Dendritic cell treated with granulocyte-macrophage colony-stimulating factor and Interleukin-4, amounts not matched to agents 40 ng/mL and 50 ng/mL, for 4 days (primary cell): ENCODE data around the gene GABRB2.
"Not testable (repeated sequence)": the region's sequence is repeated elsewhere in the genome, so short reads cannot be mapped to it uniquely, and the experiment has no call there.

ENCODE experiments used
- H3K27ac Mint-ChIP-seq: one replicate; pipeline ENCODE4 v1.8.0; 2022; ENCODE audit warnings: mild to moderate bottlenecking, mixed read lengths
- H3K27me3 Mint-ChIP-seq: one replicate; pipeline ENCODE4 v1.8.0; 2022; ENCODE audit warnings: mild to moderate bottlenecking, mixed read lengths
- H3K36me3 Mint-ChIP-seq: one replicate; pipeline ENCODE4 v1.8.0; 2022; ENCODE audit warnings: low read depth, mixed read lengths
- H3K4me1 Mint-ChIP-seq: one replicate; pipeline ENCODE4 v1.8.0; 2022; ENCODE audit warnings: low read depth, mixed read lengths
- H3K4me3 Mint-ChIP-seq: one replicate; pipeline ENCODE4 v1.8.0; 2022; ENCODE audit warnings: mild to moderate bottlenecking, moderate library complexity, mixed read lengths
- H3K9me3 Mint-ChIP-seq: one replicate; pipeline ENCODE4 v1.8.0; 2022; ENCODE audit warnings: mixed read lengths
- intact Hi-C: fragments of 100-400 bp; cut with micrococcal nuclease; formaldehyde crosslinking; loops from one replicate; pipeline ENCODE4 v1.15.0; 2022

GABRB2 gene

DNA sequence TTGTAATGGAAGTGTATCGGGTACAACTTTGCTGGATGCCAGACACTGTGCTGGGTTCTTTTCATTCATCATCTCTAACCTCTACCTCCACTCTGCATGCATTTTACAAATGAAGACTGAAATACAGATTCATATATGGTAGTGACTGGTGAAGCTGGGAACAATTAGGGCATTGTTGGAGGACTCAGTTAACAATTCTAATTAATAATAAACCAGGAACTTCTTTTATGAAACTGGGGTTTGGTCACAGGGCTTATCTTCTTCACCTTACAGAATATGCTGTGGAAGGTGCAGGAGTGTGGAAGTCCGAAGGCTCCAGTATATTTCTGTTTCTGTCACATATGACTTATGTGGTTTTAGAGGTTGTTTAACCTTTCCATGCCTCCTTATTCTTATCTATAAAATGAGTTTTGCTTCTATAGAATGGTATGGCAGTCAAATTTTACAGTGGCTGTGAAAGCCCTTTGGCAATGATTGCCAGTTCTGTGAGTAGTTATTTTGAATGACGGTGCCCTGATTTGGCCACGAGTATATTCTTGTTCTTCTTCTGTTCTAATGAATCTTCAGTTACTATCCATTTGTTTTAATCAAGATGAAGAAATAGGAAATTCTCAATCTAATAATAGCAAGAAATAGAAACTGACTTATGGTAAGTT lies 284.7 kb downstream of the GABRB2 start:
- H3K9me3 Mint-ChIP-seq, result no peaks in the 10 kb centered on the region
- no peaks in the 10 kb centered on the region for H3K4me1 Mint-ChIP-seq
- no peak overlapping the region for H3K4me3 Mint-ChIP-seq
- intact Hi-C loops, result no loop called here
- no peaks in the 10 kb centered on the region for H3K27me3 Mint-ChIP-seq
- no peak overlapping the region for H3K27ac Mint-ChIP-seq
- no peaks in the 10 kb centered on the region for H3K36me3 Mint-ChIP-seq

DNA sequence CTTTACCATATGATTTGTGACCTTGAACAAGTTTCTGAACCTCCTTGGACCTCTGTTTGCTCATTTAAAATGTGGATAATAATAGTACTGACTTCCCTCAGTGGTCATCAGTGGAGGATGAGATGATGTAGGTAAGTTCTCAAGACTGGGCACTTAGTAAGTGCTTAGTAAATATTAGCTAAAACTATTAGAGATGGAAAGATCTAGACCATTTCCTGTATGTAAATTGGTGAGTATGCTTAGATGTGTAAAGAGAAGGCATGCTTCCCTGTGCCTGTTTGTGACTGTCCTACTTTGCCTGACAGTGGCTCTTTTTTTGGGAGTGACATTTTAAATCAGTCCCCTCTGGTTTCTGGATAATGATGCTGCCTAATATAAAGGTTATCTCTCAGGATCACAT lies 288.1 kb downstream of the GABRB2 start:
- H3K4me1 Mint-ChIP-seq, result no peaks in the 10 kb centered on the region
- no peaks in the 10 kb centered on the region for H3K36me3 Mint-ChIP-seq
- no peaks in the 10 kb centered on the region for H3K27me3 Mint-ChIP-seq
- no peak overlapping the region for H3K27ac Mint-ChIP-seq
- no peaks in the 10 kb centered on the region for H3K9me3 Mint-ChIP-seq
- intact Hi-C loops, result no loop called here
- H3K4me3 Mint-ChIP-seq, result no peak overlapping the region

DNA sequence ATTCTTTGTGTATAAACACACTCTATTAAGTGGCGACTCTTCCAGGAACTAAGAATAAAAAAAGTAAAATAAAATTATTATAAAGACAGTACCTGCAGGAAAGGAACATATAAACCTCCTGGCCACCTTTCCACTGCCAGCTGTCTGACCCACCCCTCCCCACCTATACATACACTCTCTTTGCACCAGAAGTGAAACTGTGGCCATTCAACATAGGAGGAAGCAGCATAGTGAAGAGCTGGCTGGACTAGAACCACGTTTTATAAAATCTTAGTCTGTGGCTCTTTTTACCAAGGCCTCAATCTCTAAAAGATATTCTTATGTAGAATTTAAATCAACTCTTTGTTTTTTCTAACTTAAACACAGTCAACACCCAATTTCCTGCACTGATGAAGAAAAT lies 289.6 kb downstream of the GABRB2 start:
- H3K9me3 Mint-ChIP-seq, result no peaks in the 10 kb centered on the region
- H3K27ac Mint-ChIP-seq, result no peak overlapping the region
- no peak overlapping the region for H3K4me3 Mint-ChIP-seq
- intact Hi-C loops, result no loop called here
- no peaks in the 10 kb centered on the region for H3K4me1 Mint-ChIP-seq
- H3K36me3 Mint-ChIP-seq, result no peaks in the 10 kb centered on the region
- no peaks in the 10 kb centered on the region for H3K27me3 Mint-ChIP-seq

DNA sequence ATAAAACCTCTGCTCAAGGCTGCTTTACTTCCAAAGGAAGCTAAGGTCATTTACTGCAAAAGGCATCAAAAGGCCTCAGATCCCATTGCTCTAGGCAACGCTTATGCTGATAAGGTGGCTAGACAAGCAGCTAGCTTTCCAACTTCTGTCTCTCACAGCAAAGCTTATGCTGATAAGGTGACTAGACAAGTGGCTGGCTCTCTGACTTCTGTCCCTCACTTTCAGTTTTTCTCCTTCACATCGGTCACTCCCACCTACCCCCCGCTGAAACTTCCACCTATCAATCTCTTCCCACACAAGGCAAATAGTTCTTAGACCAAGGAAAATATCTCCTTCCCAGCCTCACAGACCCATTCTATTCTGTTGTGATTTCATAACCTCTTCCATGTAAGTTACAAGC lies 293.6 kb downstream of the GABRB2 start:
- H3K4me3 Mint-ChIP-seq, H3K4me1 Mint-ChIP-seq, H3K27ac Mint-ChIP-seq, H3K36me3 Mint-ChIP-seq, intact Hi-C loops, H3K27me3 Mint-ChIP-seq: not testable (repeated sequence)
- H3K9me3 Mint-ChIP-seq, result peaks cover 19% of the 10 kb centered on the region

DNA sequence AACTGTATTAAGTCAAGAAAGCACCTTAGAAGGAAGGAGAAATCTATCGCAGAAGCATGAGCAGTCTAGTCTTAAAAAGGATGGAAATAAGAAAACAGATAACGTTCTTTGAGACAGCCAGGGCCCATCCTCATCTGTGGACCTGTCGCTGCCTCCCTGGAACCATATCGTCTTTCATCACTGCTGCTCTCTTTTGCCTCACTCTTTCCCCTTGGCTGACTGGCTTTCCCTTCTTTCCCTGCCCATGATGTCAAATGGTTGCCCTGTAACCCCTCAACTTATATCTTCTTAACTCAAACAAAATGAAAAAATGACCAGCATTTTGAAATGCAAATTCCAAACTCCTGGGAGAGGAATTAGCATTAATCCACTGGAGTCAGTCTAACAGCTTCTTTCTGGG lies 299.8 kb downstream of the GABRB2 start:
- intact Hi-C loops, result no loop called here
- Mint-ChIP-seq H3K27me3 (no peaks in the 10 kb centered on the region), H3K4me1 (no peaks in the 10 kb centered on the region), H3K36me3 (no peaks in the 10 kb centered on the region), H3K27ac (no peak overlapping the region), H3K9me3 (peaks cover 21% of the 10 kb centered on the region), H3K4me3 (no peak overlapping the region)

DNA sequence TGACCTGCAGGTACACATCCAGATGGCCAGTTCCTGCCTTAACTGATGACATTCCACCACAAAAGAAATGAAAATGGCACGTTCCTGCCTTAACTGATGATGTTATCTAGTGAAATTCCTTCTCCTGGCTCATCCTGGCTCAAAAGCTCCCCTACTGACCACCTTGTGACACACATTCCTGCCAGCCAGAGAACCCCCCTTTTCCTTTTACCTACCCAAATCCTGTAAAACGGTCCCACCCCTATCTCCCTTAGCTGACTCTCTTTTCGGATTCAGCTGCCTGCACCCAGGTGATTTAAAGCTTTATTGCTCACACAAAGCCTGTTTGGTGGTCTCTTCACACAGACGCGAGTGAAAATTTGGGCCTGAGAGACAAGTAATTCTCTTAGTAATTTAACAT lies 300.7 kb downstream of the GABRB2 start:
- H3K36me3 Mint-ChIP-seq, H3K27me3 Mint-ChIP-seq, intact Hi-C loops, H3K4me3 Mint-ChIP-seq, H3K27ac Mint-ChIP-seq, H3K4me1 Mint-ChIP-seq: not testable (repeated sequence)
- H3K9me3 Mint-ChIP-seq, result peaks cover 30% of the 10 kb centered on the region
